ENCODE results near the gene ABHD11. TPM values are rescaled to one million over a fixed set of nuclear protein-coding genes. Genes with fewer than 3 reads are reported as not detected.

The ABHD11 gene
- total and polyA plus RNA-seq, 9 of the 15 experiments (the other 6 are each of a cell fraction or from before 2014, with no cell fraction given), result 7.7 to 44.2 (median 18.9) TPM

GRCh38 chr7:73715648-73716317, 22.8 kb downstream of the ABHD11 start (continued):
- TF ChIP-seq BCLAF1 (IDR thresholded peaks at IDR 0.05; ENCODE audit: borderline replicate concordance in 1 of 2, control insufficient read depth in 1 of 2, low read depth in 2 of 2, low read length in 1 of 2), result 0 out of 4 replicates have a peak, but pooled peaks of 1 of the 2 experiments have one; percentile 48
- peak; percentile 40; the same call in 1 of the 2 replicates for TF ChIP-seq MTA1 (IDR thresholded peaks at IDR 0.05; ENCODE audit: borderline replicate concordance)
- TF ChIP-seq ATF1 (CRISPR knock-in tag; IDR thresholded peaks at IDR 0.05), result no peak
- peak; percentile 38; the same call in 1 of the 2 replicates for TF ChIP-seq ATF1 (tag; IDR thresholded peaks at IDR 0.05)
- peak; percentile 86 for TF ChIP-seq EP300 (IDR thresholded peaks at IDR 0.05; ENCODE audit: low read length)
- peak; percentile 81 for TF ChIP-seq ZNF766 (CRISPR knock-in tag; conservative IDR thresholded peaks at IDR 0.05)
- peak; percentile 83 for TF ChIP-seq STAT5A (IDR thresholded peaks at IDR 0.05; ENCODE audit: borderline replicate concordance, low read length)
- TF ChIP-seq, protein P1, sequence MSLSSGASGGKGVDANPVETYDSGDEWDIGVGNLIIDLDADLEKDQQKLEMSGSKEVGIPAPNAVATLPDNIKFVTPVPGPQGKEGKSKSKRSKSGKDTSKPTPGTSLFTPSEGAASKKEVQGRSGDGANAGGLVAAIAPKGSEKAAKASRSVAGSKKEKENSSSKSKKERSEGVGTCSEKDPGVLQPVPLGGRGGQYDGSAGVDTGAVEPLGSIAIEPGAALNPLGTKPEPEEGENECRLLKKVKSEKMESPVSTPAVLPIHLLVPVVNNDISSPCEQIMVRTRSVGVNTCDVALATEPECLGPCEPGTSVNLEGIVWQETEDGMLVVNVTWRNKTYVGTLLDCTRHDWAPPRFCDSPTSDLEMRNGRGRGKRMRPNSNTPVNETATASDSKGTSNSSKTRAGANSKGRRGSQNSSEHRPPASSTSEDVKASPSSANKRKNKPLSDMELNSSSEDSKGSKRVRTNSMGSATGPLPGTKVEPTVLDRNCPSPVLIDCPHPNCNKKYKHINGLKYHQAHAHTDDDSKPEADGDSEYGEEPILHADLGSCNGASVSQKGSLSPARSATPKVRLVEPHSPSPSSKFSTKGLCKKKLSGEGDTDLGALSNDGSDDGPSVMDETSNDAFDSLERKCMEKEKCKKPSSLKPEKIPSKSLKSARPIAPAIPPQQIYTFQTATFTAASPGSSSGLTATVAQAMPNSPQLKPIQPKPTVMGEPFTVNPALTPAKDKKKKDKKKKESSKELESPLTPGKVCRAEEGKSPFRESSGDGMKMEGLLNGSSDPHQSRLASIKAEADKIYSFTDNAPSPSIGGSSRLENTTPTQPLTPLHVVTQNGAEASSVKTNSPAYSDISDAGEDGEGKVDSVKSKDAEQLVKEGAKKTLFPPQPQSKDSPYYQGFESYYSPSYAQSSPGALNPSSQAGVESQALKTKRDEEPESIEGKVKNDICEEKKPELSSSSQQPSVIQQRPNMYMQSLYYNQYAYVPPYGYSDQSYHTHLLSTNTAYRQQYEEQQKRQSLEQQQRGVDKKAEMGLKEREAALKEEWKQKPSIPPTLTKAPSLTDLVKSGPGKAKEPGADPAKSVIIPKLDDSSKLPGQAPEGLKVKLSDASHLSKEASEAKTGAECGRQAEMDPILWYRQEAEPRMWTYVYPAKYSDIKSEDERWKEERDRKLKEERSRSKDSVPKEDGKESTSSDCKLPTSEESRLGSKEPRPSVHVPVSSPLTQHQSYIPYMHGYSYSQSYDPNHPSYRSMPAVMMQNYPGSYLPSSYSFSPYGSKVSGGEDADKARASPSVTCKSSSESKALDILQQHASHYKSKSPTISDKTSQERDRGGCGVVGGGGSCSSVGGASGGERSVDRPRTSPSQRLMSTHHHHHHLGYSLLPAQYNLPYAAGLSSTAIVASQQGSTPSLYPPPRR (CRISPR knock-in tag; IDR thresholded peaks at IDR 0.05; ENCODE audit: borderline replicate concordance), result no peak
- TF ChIP-seq, protein P2, sequence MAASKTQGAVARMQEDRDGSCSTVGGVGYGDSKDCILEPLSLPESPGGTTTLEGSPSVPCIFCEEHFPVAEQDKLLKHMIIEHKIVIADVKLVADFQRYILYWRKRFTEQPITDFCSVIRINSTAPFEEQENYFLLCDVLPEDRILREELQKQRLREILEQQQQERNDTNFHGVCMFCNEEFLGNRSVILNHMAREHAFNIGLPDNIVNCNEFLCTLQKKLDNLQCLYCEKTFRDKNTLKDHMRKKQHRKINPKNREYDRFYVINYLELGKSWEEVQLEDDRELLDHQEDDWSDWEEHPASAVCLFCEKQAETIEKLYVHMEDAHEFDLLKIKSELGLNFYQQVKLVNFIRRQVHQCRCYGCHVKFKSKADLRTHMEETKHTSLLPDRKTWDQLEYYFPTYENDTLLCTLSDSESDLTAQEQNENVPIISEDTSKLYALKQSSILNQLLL (CRISPR knock-in tag; IDR thresholded peaks at IDR 0.05; ENCODE audit: borderline replicate concordance), result no peak
- TF ChIP-seq COPS2 (conservative IDR thresholded peaks at IDR 0.05), result no peak
- peak; percentile 93 for TF ChIP-seq SMAD4 (CRISPR knock-in tag; conservative IDR thresholded peaks at IDR 0.05)

Measured in K562 (cell line).